HL-60 (cell line): Measurements from ENCODE around the gene PAK3.

Source experiments
- DNase-seq, 2 experiments: peaks; one replicate each; pipeline ENCODE4 v3.0.0-alpha.2; 2010 to 2020; ENCODE audit warnings: low read depth in 1 of 2, low spot score in 1 of 2
- H3K27ac ChIP-seq: fragments of 250-450 bp; sonication (Bioruptor Pico); replicated peaks from 2 replicates; pipeline ENCODE4 v1.5.1; 2020; ENCODE audit warnings: mild to moderate bottlenecking, moderate library complexity
- H3K27me3 ChIP-seq: fragments of 250-450 bp; sonication (Bioruptor Pico); 2 replicates; pipeline ENCODE4 v1.5.1; 2021; ENCODE audit warnings: mild to moderate bottlenecking, moderate library complexity; ENCODE audit not compliant: insufficient read depth, poor library complexity, severe bottlenecking
- H3K4me3 ChIP-seq: replicated peaks from 2 replicates; pipeline ENCODE4 v1.5.1; 2011; ENCODE audit warnings: mild to moderate bottlenecking, control low read depth, low read length; ENCODE audit not compliant: insufficient read depth
- GABPA ChIP-seq: IDR thresholded peaks from 2 replicates; pipeline ENCODE4 v1.6.1; 2012; ENCODE audit warnings: low read depth
- POLR2AphosphoS5 ChIP-seq: IDR thresholded peaks from 2 replicates; pipeline ENCODE4 v1.6.1; 2012; ENCODE audit warnings: low read depth
- SPI1 ChIP-seq: IDR thresholded peaks from 2 replicates; pipeline ENCODE4 v1.6.1; 2012; ENCODE audit warnings: low read depth, mild to moderate bottlenecking, borderline replicate concordance
- TF ChIP-seq, protein P1 (sequence below): IDR thresholded peaks from 2 replicates; pipeline ENCODE4 v1.6.1; 2012; ENCODE audit warnings: low read depth; ENCODE audit not compliant: insufficient replicate concordance
- TF ChIP-seq, protein P2 (sequence below): IDR thresholded peaks from one replicate; pipeline ENCODE4 v1.5.1; 2011; ENCODE audit warnings: low read length, control low read depth, inconsistent platforms; ENCODE audit not compliant: insufficient read depth

The PAK3 gene

DNA sequence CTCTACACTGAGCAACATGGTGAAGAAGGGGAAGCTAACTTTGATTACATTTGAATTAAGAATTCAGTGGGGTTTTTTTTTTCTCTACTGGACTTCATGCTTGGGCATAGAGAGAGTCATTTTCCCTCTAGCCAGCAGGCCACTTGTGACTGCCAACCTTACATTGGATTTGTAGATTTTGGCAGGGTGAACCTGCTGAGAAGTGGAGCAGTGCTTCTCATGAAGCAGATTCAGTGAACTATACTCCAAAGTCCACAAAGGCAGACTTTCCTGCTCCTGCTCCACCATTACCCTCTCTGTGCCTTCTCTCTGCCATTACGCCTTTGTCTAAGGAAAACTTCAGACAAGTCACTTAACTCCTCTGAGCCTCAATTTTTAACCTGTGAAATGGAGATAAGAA, 69.9 kb downstream of the PAK3 start:
- no peaks in the 10 kb centered on the region for H3K27me3 ChIP-seq
- no peak for TF ChIP-seq POLR2AphosphoS5
- TF ChIP-seq SPI1, result no peak
- TF ChIP-seq, protein P1, sequence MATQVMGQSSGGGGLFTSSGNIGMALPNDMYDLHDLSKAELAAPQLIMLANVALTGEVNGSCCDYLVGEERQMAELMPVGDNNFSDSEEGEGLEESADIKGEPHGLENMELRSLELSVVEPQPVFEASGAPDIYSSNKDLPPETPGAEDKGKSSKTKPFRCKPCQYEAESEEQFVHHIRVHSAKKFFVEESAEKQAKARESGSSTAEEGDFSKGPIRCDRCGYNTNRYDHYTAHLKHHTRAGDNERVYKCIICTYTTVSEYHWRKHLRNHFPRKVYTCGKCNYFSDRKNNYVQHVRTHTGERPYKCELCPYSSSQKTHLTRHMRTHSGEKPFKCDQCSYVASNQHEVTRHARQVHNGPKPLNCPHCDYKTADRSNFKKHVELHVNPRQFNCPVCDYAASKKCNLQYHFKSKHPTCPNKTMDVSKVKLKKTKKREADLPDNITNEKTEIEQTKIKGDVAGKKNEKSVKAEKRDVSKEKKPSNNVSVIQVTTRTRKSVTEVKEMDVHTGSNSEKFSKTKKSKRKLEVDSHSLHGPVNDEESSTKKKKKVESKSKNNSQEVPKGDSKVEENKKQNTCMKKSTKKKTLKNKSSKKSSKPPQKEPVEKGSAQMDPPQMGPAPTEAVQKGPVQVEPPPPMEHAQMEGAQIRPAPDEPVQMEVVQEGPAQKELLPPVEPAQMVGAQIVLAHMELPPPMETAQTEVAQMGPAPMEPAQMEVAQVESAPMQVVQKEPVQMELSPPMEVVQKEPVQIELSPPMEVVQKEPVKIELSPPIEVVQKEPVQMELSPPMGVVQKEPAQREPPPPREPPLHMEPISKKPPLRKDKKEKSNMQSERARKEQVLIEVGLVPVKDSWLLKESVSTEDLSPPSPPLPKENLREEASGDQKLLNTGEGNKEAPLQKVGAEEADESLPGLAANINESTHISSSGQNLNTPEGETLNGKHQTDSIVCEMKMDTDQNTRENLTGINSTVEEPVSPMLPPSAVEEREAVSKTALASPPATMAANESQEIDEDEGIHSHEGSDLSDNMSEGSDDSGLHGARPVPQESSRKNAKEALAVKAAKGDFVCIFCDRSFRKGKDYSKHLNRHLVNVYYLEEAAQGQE, result no peak
- TF ChIP-seq, protein P2, sequence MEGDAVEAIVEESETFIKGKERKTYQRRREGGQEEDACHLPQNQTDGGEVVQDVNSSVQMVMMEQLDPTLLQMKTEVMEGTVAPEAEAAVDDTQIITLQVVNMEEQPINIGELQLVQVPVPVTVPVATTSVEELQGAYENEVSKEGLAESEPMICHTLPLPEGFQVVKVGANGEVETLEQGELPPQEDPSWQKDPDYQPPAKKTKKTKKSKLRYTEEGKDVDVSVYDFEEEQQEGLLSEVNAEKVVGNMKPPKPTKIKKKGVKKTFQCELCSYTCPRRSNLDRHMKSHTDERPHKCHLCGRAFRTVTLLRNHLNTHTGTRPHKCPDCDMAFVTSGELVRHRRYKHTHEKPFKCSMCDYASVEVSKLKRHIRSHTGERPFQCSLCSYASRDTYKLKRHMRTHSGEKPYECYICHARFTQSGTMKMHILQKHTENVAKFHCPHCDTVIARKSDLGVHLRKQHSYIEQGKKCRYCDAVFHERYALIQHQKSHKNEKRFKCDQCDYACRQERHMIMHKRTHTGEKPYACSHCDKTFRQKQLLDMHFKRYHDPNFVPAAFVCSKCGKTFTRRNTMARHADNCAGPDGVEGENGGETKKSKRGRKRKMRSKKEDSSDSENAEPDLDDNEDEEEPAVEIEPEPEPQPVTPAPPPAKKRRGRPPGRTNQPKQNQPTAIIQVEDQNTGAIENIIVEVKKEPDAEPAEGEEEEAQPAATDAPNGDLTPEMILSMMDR, result no peak
- TF ChIP-seq GABPA, result no peak
- no peak overlapping the region for H3K27ac ChIP-seq
- no peak for DNase-seq
- no peak overlapping the region for H3K4me3 ChIP-seq

DNA sequence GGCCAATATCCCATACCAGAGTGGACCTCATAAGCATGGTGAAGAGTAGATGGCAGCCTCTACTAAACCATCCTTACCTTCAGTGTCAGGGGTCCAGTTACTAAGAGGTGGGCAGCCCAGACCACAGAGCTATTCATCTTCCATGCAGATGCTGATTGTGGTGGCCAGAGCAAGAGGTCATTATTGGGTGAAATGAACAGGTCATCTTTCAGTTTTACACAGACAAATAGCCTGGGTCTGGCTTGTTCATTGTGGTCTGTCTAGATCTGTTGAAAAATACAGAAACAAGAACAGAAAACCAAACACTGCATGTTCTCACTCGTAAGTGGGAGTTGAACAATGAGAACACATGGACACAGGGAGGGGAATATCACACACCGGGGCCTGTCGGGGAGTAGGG, 71.3 kb downstream of the PAK3 start:
- H3K4me3 ChIP-seq, result no peak overlapping the region
- no peak overlapping the region for H3K27ac ChIP-seq
- no peaks in the 10 kb centered on the region for H3K27me3 ChIP-seq
- TF ChIP-seq, protein P2, result no peak
- TF ChIP-seq GABPA (no peak), POLR2AphosphoS5 (no peak)
- DNase-seq, result no peak

DNA sequence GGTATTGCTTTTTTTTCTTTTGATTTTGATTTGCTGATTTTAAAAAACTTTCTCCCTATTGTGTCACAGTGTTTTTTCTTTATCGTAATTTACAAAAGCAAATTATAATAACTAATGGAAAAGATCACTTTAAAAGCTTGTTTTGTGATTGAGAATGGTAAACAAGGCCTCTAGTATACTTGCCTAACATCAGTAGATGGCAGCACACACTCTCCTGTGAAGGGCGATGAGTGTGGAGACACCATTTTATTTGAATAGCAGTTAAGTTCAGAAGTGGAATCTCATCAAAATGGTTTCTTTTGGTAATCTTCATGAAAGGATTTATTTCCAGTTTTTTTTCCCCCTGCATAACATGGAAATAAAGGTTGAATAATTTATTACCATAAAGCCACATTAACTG, 72.3 kb downstream of the PAK3 start:
- peak in 1 of 2 experiments; percentile 21 for DNase-seq
- TF ChIP-seq POLR2AphosphoS5 (no peak), SPI1 (no peak), GABPA (no peak)
- TF ChIP-seq, protein P2, result no peak
- no peak overlapping the region for H3K4me3 ChIP-seq
- no peaks in the 10 kb centered on the region for H3K27me3 ChIP-seq
- no peak overlapping the region for H3K27ac ChIP-seq

DNA sequence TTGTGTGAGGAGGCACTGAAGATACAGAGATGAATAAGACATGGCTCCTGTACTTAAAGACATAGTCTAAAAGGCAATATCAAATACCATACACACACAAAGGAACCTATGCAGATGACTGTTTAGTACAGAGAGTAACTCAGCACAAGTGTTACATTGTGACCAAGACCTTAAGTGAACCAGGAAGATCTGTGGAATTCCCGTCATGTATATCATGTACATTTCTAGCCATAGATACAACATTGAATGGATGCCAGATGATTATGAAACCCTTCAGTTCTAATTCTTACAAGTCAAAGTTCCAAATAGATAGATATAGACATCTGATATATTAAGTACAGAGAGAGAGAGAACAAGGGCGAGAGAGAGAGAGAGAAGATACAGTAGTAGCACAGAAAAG, 73.2 kb downstream of the PAK3 start:
- TF ChIP-seq SPI1 (no peak), POLR2AphosphoS5 (no peak), GABPA (no peak)
- TF ChIP-seq, protein P2, result no peak
- TF ChIP-seq, protein P1, result no peak

More for the DNA sequence above, 73.2 kb downstream of the PAK3 start:
- no peak for DNase-seq
- Histone ChIP-seq H3K4me3 (no peak overlapping the region), H3K27ac (no peak overlapping the region), H3K27me3 (no peaks in the 10 kb centered on the region)
